Activated naive CD8-positive, alpha-beta T cell (primary cell): ENCODE data around the gene NUDT21.
"Not testable (repeated sequence)": the region's sequence is repeated elsewhere in the genome, so short reads cannot be mapped to it uniquely, and the experiment has no call there.

Source experiments
- H3K27ac Mint-ChIP-seq: one replicate; pipeline ENCODE4 v1.8.0; 2021; ENCODE audit warnings: mixed read lengths
- H3K27me3 Mint-ChIP-seq: one replicate; pipeline ENCODE4 v1.8.0; 2021; ENCODE audit warnings: mixed read lengths
- H3K36me3 Mint-ChIP-seq: one replicate; pipeline ENCODE4 v1.8.0; 2021; ENCODE audit warnings: mixed read lengths
- H3K4me1 Mint-ChIP-seq: one replicate; pipeline ENCODE4 v1.8.0; 2021; ENCODE audit warnings: low read depth, mixed read lengths
- H3K4me3 Mint-ChIP-seq: one replicate; pipeline ENCODE4 v1.8.0; 2021; ENCODE audit warnings: mild to moderate bottlenecking, mixed read lengths
- H3K9me3 Mint-ChIP-seq: one replicate; pipeline ENCODE4 v1.8.0; 2021; ENCODE audit warnings: low read depth, mixed read lengths

The NUDT21 gene

DNA sequence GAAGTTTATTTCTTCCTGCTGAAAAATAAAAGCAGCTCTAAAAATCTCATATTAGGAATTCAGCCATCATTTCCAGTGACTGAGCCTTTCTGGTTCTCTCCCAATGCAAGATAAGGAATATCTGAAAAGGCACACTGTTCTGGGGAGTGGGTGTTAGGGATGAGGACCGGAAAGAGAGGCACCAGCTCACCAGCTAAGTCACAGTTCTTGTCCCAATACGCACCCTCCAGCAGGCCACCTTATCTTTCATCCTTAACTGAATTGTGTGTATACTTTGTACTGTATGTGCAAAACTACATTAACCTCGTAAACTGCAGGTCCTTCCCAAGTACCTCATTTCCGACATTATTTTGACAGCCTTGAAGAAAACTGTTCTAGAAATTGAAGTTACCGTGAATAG is 36.8 kb downstream of the NUDT21 start:
- H3K9me3 Mint-ChIP-seq, result no peaks in the 10 kb centered on the region
- H3K4me3 Mint-ChIP-seq, result no peak overlapping the region
- peaks cover 10% of the 10 kb centered on the region for H3K36me3 Mint-ChIP-seq
- no peaks in the 10 kb centered on the region for H3K27me3 Mint-ChIP-seq
- H3K4me1 Mint-ChIP-seq, result peaks cover 18% of the 10 kb centered on the region
- H3K27ac Mint-ChIP-seq, result no peak overlapping the region

DNA sequence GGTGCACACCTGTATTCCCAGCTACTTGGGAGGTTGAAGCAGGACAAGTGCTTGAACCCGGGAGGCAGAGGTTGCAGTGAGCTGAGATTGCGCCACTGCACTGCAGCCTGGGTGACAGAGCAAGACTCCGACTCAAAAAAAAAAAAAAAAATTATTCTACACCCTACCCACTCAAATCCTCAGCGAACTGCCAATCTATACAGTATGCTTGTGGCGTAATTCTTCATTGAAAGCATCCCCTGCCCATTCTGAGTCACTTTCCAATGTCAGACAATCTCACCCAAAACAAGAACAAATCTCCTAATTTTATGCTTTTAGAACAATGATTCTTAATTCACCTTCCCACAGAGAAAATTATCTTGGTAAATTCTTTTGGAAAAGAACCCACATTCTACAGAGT is 37.8 kb downstream of the NUDT21 start:
- no peak overlapping the region for H3K27ac Mint-ChIP-seq
- H3K27me3 Mint-ChIP-seq, result no peaks in the 10 kb centered on the region
- H3K36me3 Mint-ChIP-seq, result peaks cover 11% of the 10 kb centered on the region
- no peak overlapping the region for H3K4me3 Mint-ChIP-seq
- H3K9me3 Mint-ChIP-seq, result no peaks in the 10 kb centered on the region
- H3K4me1 Mint-ChIP-seq, result peaks cover 16% of the 10 kb centered on the region

- H3K4me1 Mint-ChIP-seq, result peaks cover 15% of the 10 kb centered on the region
- H3K4me3 Mint-ChIP-seq, result no peak overlapping the region
- H3K36me3 Mint-ChIP-seq, result peaks cover 13% of the 10 kb centered on the region
- H3K27ac Mint-ChIP-seq, result no peak overlapping the region
- no peaks in the 10 kb centered on the region for H3K9me3 Mint-ChIP-seq
- H3K27me3 Mint-ChIP-seq, result no peaks in the 10 kb centered on the region
Measured at GRCh38 chr16:56411624-56412023, 39.5 kb downstream of the NUDT21 start.

- Mint-ChIP-seq H3K9me3 (no peaks in the 10 kb centered on the region), H3K27me3 (no peaks in the 10 kb centered on the region), H3K36me3 (peaks cover 13% of the 10 kb centered on the region), H3K4me3 (no peak overlapping the region), H3K27ac (no peak overlapping the region), H3K4me1 (peaks cover 13% of the 10 kb centered on the region)
Measured at GRCh38 chr16:56411123-56411522, 40.0 kb downstream of the NUDT21 start.

- H3K4me1 Mint-ChIP-seq, result peaks cover 1% of the 10 kb centered on the region
- no peak overlapping the region for H3K4me3 Mint-ChIP-seq
- no peaks in the 10 kb centered on the region for H3K9me3 Mint-ChIP-seq
- peaks cover 19% of the 10 kb centered on the region for H3K36me3 Mint-ChIP-seq
- no peaks in the 10 kb centered on the region for H3K27me3 Mint-ChIP-seq
- no peak overlapping the region for H3K27ac Mint-ChIP-seq
Measured at GRCh38 chr16:56409195-56409594, 41.9 kb downstream of the NUDT21 start.

- H3K4me1 Mint-ChIP-seq, result peaks cover 1% of the 10 kb centered on the region
- H3K27ac Mint-ChIP-seq, result no peak overlapping the region
- H3K9me3 Mint-ChIP-seq, result no peaks in the 10 kb centered on the region
- no peaks in the 10 kb centered on the region for H3K27me3 Mint-ChIP-seq
- peaks cover 18% of the 10 kb centered on the region for H3K36me3 Mint-ChIP-seq
- no peak overlapping the region for H3K4me3 Mint-ChIP-seq
Measured at GRCh38 chr16:56408379-56409098, 42.6 kb downstream of the NUDT21 start.

DNA sequence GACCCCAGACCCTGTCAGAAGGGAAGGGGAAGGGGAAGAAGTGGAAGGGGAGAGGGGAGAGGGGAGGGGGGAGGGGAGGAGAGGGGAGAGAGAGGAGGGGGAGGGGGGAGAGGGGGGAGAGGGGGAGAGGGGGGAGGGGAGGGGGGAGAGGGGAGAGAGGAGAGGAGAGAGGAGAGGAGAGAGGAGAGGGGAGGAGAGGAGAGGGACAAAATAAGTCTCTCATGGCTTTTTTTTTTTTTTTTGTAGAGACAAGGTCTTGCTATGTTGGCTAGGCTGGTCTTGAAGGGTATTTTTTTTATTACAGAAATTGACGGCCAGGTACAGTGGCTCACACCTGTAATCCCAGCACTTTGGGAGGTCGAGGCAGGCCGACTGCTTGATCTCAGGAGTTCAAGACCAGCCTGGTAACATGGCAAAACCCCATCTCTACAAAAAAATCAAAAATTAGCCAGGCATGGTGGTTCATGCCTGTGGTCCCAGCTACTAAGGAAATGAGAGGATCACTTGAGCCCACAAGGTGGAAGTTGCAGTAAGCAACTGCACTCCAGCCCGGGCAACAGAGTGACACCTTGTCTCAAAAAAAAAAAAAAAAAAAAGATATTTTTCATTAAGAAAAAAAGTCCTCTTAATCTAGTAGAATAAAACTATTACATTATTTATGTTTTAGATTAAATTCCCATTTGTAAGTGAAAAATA is 45.0 kb downstream of the NUDT21 start:
- peaks cover 15% of the 10 kb centered on the region for H3K36me3 Mint-ChIP-seq
- H3K4me3 Mint-ChIP-seq, result no peak overlapping the region
- H3K27ac Mint-ChIP-seq, result no peak overlapping the region
- H3K4me1 Mint-ChIP-seq, result no peaks in the 10 kb centered on the region
- H3K27me3 Mint-ChIP-seq, result no peaks in the 10 kb centered on the region
- no peaks in the 10 kb centered on the region for H3K9me3 Mint-ChIP-seq

- H3K4me1 Mint-ChIP-seq, result no peaks in the 10 kb centered on the region
- no peak overlapping the region for H3K4me3 Mint-ChIP-seq
- peaks cover 17% of the 10 kb centered on the region for H3K36me3 Mint-ChIP-seq
- H3K27me3 Mint-ChIP-seq, result no peaks in the 10 kb centered on the region
- no peak overlapping the region for H3K27ac Mint-ChIP-seq
- no peaks in the 10 kb centered on the region for H3K9me3 Mint-ChIP-seq
Measured at GRCh38 chr16:56401482-56401881, 49.6 kb downstream of the NUDT21 start.

DNA sequence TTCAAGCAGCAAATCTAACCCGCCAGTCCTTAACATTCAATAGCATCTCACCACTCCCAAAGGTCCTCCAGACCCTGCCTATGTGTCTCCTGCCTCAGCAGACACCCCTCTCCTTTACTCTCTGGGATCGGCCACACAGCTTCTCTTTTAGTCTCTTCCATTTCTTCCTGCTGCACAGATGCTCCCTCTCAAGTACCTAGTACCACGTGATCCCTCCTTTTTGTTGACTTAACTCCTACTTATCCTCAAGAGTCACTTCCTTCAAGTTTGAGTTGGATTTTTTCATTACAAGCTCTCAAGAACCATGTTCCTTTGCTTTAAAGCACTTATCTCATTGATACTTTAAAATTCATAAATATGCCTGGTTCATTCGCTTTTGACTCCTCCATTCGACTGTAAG is 50.7 kb downstream of the NUDT21 start:
- H3K27ac Mint-ChIP-seq, result no peak overlapping the region
- H3K9me3 Mint-ChIP-seq, result no peaks in the 10 kb centered on the region
- no peaks in the 10 kb centered on the region for H3K27me3 Mint-ChIP-seq
- H3K4me1 Mint-ChIP-seq, result peaks cover 3% of the 10 kb centered on the region
- peaks cover 20% of the 10 kb centered on the region for H3K36me3 Mint-ChIP-seq
- no peak overlapping the region for H3K4me3 Mint-ChIP-seq

GRCh38 chr16:56399486-56399885 is 51.6 kb downstream of the NUDT21 start:
- no peak overlapping the region for H3K4me3 Mint-ChIP-seq
- H3K27me3 Mint-ChIP-seq, result no peaks in the 10 kb centered on the region
- no peak overlapping the region for H3K27ac Mint-ChIP-seq
- H3K36me3 Mint-ChIP-seq, result peaks cover 18% of the 10 kb centered on the region
- H3K9me3 Mint-ChIP-seq, result no peaks in the 10 kb centered on the region
- peaks cover 3% of the 10 kb centered on the region for H3K4me1 Mint-ChIP-seq

GRCh38 chr16:56399047-56399446 is 52.1 kb downstream of the NUDT21 start:
- Mint-ChIP-seq H3K4me3 (no peak overlapping the region), H3K9me3 (no peaks in the 10 kb centered on the region), H3K27ac (no peak overlapping the region), H3K36me3 (peaks cover 15% of the 10 kb centered on the region), H3K27me3 (no peaks in the 10 kb centered on the region), H3K4me1 (peaks cover 4% of the 10 kb centered on the region)

- H3K36me3 Mint-ChIP-seq, result peaks cover 19% of the 10 kb centered on the region
Measured at GRCh38 chr16:56396724-56397123, 54.4 kb downstream of the NUDT21 start.

DNA sequence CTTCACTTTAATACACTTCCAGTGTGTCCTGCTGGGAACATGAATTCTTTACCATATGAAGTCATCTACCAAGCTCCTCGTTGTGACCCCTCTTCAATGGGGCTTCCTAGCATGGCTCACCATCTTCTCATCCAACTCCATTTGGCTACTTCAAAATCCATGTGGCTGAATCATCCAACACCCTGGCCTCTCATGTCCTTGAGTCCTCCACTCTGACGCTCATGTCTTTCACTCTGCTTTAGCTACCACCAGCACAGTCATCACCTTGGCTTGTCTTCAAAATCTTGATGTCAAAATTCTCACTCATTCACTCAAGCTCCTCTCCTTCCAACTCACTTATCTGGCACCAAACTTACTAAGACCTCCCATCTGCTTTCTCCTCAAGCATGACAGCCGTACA is 61.6 kb downstream of the NUDT21 start:
- H3K36me3 Mint-ChIP-seq, result peaks cover 22% of the 10 kb centered on the region
- H3K4me3 Mint-ChIP-seq, result no peak overlapping the region
- no peaks in the 10 kb centered on the region for H3K9me3 Mint-ChIP-seq
- no peaks in the 10 kb centered on the region for H3K27me3 Mint-ChIP-seq
- H3K4me1 Mint-ChIP-seq, result peaks cover 2% of the 10 kb centered on the region
- H3K27ac Mint-ChIP-seq, result no peak overlapping the region

More at GRCh38 chr16:56396724-56397123, 54.4 kb downstream of the NUDT21 start:
- H3K27ac Mint-ChIP-seq, H3K4me1 Mint-ChIP-seq, H3K27me3 Mint-ChIP-seq, H3K9me3 Mint-ChIP-seq, H3K4me3 Mint-ChIP-seq: not testable (repeated sequence)

GRCh38 chr16:56388209-56388608 is 62.9 kb downstream of the NUDT21 start:
- no peak overlapping the region for H3K27ac Mint-ChIP-seq
- H3K27me3 Mint-ChIP-seq, result no peaks in the 10 kb centered on the region
- peaks cover 5% of the 10 kb centered on the region for H3K9me3 Mint-ChIP-seq
- H3K4me1 Mint-ChIP-seq, result no peaks in the 10 kb centered on the region
- no peak overlapping the region for H3K4me3 Mint-ChIP-seq
- peaks cover 35% of the 10 kb centered on the region for H3K36me3 Mint-ChIP-seq

- no peak overlapping the region for H3K27ac Mint-ChIP-seq
- no peaks in the 10 kb centered on the region for H3K4me1 Mint-ChIP-seq
- H3K36me3 Mint-ChIP-seq, result peaks cover 39% of the 10 kb centered on the region
- no peak overlapping the region for H3K4me3 Mint-ChIP-seq
- H3K9me3 Mint-ChIP-seq, result peaks cover 6% of the 10 kb centered on the region
- no peaks in the 10 kb centered on the region for H3K27me3 Mint-ChIP-seq
Measured at GRCh38 chr16:56387396-56387795, 63.7 kb downstream of the NUDT21 start.
